GM12878 (cell line): ENCODE data around the gene NUCB1.

Experiments
- BCLAF1 ChIP-seq: fragments of 450-650 bp; IDR thresholded peaks from 2 replicates; pipeline ENCODE4 v1.6.1; 2017; ENCODE audit warnings: antibody characterized with exemption, mild to moderate bottlenecking, moderate library complexity
- BRCA1 ChIP-seq: IDR thresholded peaks from 2 replicates; pipeline ENCODE4 v1.6.1; 2011; ENCODE audit warnings: low read depth, low read length, improper control_type of control experiment
- CBX3 ChIP-seq: fragments of 200-600 bp; sonication (generic); IDR thresholded peaks from 2 replicates; pipeline ENCODE4 v1.6.1; 2016; ENCODE audit warnings: low read depth, borderline replicate concordance
- CBX5 ChIP-seq: sonication (generic); IDR thresholded peaks from 2 replicates; pipeline ENCODE4 v1.6.1; 2016; ENCODE audit warnings: low read depth, moderate library complexity, mild to moderate bottlenecking, inconsistent platforms
- CTCF ChIP-seq, 3 experiments: IDR thresholded peaks in 2 of 3; conservative IDR thresholded peaks in 1 of 3; 2 replicates each; pipeline ENCODE4 v1.5.1; 2011; ENCODE audit warnings: low read depth in 3 of 3, low read length in 3 of 3, mild to moderate bottlenecking in 3 of 3, control low read depth in 2 of 3, moderate library complexity in 2 of 3, inconsistent platforms in 1 of 3, mixed read lengths in 1 of 3; ENCODE audit not compliant: control insufficient read depth in 2 of 3, insufficient read depth in 1 of 3; ENCODE audit errors: extremely low read depth in 1 of 3
- ESRRA ChIP-seq: IDR thresholded peaks from 2 replicates; pipeline ENCODE4 v1.6.1; 2012; ENCODE audit warnings: mild to moderate bottlenecking, low read length, improper control_type of control experiment
- EZH2 ChIP-seq: IDR thresholded peaks from 2 replicates; pipeline ENCODE4 v1.6.1; 2012; ENCODE audit warnings: low read depth, mild to moderate bottlenecking, control low read depth, inconsistent platforms, low read length, borderline replicate concordance; ENCODE audit not compliant: control insufficient read depth
- MTA3 ChIP-seq: IDR thresholded peaks from 2 replicates; pipeline ENCODE4 v1.6.1; 2012; ENCODE audit warnings: low read length, inconsistent platforms, borderline replicate concordance
- RAD51 ChIP-seq: fragments of 450-650 bp; IDR thresholded peaks from 2 replicates; pipeline ENCODE4 v1.6.1; 2016; ENCODE audit warnings: moderate library complexity, mild to moderate bottlenecking, inconsistent platforms
- RCOR1 ChIP-seq: conservative IDR thresholded peaks from 2 replicates; pipeline ENCODE4 v1.6.1; 2012; ENCODE audit warnings: low read depth, low read length, improper control_type of control experiment
- USF1 ChIP-seq: IDR thresholded peaks from 2 replicates; pipeline ENCODE4 v1.6.1; 2011; ENCODE audit warnings: borderline replicate concordance, low read depth, mild to moderate bottlenecking, moderate library complexity, mixed read lengths, low read length; ENCODE audit not compliant: insufficient read depth; ENCODE audit errors: extremely low read length
- ZNF274 ChIP-seq: IDR thresholded peaks from one replicate; pipeline ENCODE4 v1.8.0; 2011; ENCODE audit not compliant: insufficient read length, insufficient read depth
- TF ChIP-seq, protein P1 (sequence below): IDR thresholded peaks from 2 replicates; pipeline ENCODE4 v1.6.1; 2011; ENCODE audit warnings: low read depth, mild to moderate bottlenecking, low read length, moderate library complexity, borderline replicate concordance; ENCODE audit errors: extremely low read depth

DNA sequence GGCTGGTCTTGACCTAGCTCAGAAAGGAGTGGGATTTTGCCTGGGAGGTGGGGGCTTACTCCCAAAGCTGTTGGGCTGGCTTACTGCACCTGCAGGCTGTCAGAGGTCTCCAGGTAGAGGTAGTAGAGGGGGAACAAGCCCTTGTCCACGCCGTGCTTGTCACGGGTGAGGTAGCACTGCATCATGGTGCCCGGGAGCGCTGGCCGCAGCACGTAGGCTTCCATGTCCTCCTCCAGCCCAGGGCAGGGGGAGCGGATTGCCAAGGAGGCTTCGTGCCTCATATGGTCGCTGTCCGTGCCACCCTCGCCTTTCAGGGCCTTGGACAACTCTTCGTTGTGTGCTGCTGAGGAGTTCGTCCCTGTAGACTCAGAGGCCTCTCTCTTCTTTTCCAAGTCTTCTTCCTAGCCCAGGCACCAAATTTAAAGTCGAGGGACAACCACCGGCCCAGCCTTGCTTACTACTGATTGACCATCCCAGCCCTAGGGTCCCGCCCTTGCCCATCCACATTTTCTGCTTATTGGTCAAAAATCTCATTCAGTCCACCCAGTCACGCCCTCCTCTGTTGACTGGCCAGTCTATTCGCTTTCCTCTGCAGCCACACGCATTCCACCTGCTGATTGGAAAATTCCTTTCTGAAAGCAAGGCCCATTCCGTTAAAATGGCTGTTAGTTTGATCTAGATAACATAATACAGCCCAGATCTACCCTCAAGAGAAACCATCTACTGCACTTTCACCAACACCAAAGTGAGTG, 12.1 kb upstream of the NUCB1 start:
- no peak for TF ChIP-seq EZH2
- TF ChIP-seq CBX3: no peak
- no peak for TF ChIP-seq BCLAF1
- TF ChIP-seq USF1: no peak
- no peak for TF ChIP-seq CBX5
- TF ChIP-seq MTA3: no peak
- no peak for TF ChIP-seq RAD51
- TF ChIP-seq, protein P1, sequence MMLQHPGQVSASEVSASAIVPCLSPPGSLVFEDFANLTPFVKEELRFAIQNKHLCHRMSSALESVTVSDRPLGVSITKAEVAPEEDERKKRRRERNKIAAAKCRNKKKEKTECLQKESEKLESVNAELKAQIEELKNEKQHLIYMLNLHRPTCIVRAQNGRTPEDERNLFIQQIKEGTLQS: no peak
- no peak for TF ChIP-seq ESRRA
- TF ChIP-seq CTCF (IDR thresholded peaks at IDR 0.05 in 2 of 3, conservative IDR thresholded peaks at IDR 0.05 in 1 of 3; ENCODE audit: control insufficient read depth in 2 of 3, extremely low read depth in 1 of 3, insufficient read depth in 1 of 3, low read depth in 3 of 3, low read length in 3 of 3): no peak
- TF ChIP-seq ZNF274: no peak
- TF ChIP-seq RCOR1: no peak
- TF ChIP-seq BRCA1: no peak
